ENCODE measurements around the gene PTPRM. TPM values are rescaled to one million over a fixed set of nuclear protein-coding genes. Genes with fewer than 3 reads are reported as not detected.

Gene PTPRM
- total and polyA plus RNA-seq, 2 experiments from 2014 or later: 1.6 to 5.3 TPM

DNA sequence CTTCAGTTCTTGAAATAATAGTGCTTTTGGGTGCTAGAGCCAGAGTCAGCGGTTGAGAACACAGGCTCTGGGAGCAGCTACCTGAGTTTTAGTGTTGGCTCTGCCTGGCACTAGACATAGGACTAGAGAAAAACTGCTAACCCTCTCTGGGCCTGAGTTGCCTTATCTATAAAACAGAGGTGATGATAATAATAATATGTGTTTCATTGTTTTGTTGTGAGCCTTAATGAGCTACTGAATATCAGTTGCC, 391.7 kb downstream of the PTPRM start:
- DNase-seq (ENCODE audit: low spot score): no peak
- H3K36me3 ChIP-seq (ENCODE audit: insufficient read depth): no peaks in the 10 kb centered on the region
- H3K4me3 ChIP-seq: no peak overlapping the region
- no peak for ATAC-seq
- Mint-ChIP-seq H3K27me3 (ENCODE audit: insufficient read depth, low read depth, poor library complexity) (no peaks in the 10 kb centered on the region), H3K27ac (no peak overlapping the region), H3K36me3 (ENCODE audit: low read depth) (no peaks in the 10 kb centered on the region), H3K9me3 (no peaks in the 10 kb centered on the region), H3K4me3 (no peak overlapping the region), H3K4me1 (peaks cover 18% of the 10 kb centered on the region)
- no peak overlapping the region for H2AFZ ChIP-seq
- H3K9me2 ChIP-seq (ENCODE audit: insufficient read depth): no peaks in the 10 kb centered on the region
- H3F3A ChIP-seq (replicated peaks; ENCODE audit: low read depth): no peaks in the 10 kb centered on the region
- no peak overlapping the region for H3K27ac ChIP-seq (ENCODE audit: low read depth)
- TF ChIP-seq NANOG (IDR thresholded peaks at IDR 0.05; ENCODE audit: borderline replicate concordance): no peak
- TF ChIP-seq CREB1 (CRISPR knock-in tag; IDR thresholded peaks at IDR 0.05; ENCODE audit: low read depth): no peak
- TF ChIP-seq, protein P1, sequence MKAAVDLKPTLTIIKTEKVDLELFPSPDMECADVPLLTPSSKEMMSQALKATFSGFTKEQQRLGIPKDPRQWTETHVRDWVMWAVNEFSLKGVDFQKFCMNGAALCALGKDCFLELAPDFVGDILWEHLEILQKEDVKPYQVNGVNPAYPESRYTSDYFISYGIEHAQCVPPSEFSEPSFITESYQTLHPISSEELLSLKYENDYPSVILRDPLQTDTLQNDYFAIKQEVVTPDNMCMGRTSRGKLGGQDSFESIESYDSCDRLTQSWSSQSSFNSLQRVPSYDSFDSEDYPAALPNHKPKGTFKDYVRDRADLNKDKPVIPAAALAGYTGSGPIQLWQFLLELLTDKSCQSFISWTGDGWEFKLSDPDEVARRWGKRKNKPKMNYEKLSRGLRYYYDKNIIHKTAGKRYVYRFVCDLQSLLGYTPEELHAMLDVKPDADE (IDR thresholded peaks at IDR 0.05): no peak
- no peak for TF ChIP-seq JUNB (IDR thresholded peaks at IDR 0.05; ENCODE audit: unreplicated experiment)
- TF ChIP-seq EZH2 (IDR thresholded peaks at IDR 0.05; ENCODE audit: low read depth, unreplicated experiment): no peak
- TF ChIP-seq STAT1 (IDR thresholded peaks at IDR 0.05; ENCODE audit: unreplicated experiment): no peak
- no peak for TF ChIP-seq POLR2AphosphoS5 (IDR thresholded peaks at IDR 0.05; ENCODE audit: low read depth)
- no peak for TF ChIP-seq ZNF462 (CRISPR knock-in tag; IDR thresholded peaks at IDR 0.05)
- TF ChIP-seq CTCF (conservative IDR thresholded peaks at IDR 0.05; ENCODE audit: low read depth in 2 of 2): no peak
- TF ChIP-seq ZNF114 (CRISPR knock-in tag; IDR thresholded peaks at IDR 0.05): no peak
- no peak for TF ChIP-seq EZH2phosphoT487 (IDR thresholded peaks at IDR 0.05; ENCODE audit: unreplicated experiment)
- TF ChIP-seq ZNF331 (CRISPR knock-in tag; IDR thresholded peaks at IDR 0.05; ENCODE audit: low read depth): no peak
- no peak for TF ChIP-seq REST (IDR thresholded peaks at IDR 0.05; ENCODE audit: unreplicated experiment)
- peaks cover 5% of the 10 kb centered on the region; the same call in 1 of the 2 replicates for H3K4me1 ChIP-seq (ENCODE audit: insufficient read depth)
- no peak overlapping the region for H3K4me2 ChIP-seq
- no peaks in the 10 kb centered on the region for H4K20me1 ChIP-seq (replicated peaks; ENCODE audit: insufficient read depth)
- H3K79me2 ChIP-seq (replicated peaks; ENCODE audit: insufficient read depth): no peaks in the 10 kb centered on the region
- no peaks in the 10 kb centered on the region for H3K27me3 ChIP-seq (ENCODE audit: insufficient read depth)
